ENCODE measurements around the gene GSK3A. TPM values are rescaled to one million over a fixed set of nuclear protein-coding genes. Genes with fewer than 3 reads are reported as not detected.

The GSK3A gene
- total and polyA plus RNA-seq, 9 of the 15 experiments (the other 6 are each of a cell fraction or from before 2014, with no cell fraction given) = 0.62 to 90.7 (median 33.3) TPM

GRCh38 chr19:42217520-42218437, 24.6 kb downstream of the GSK3A start, which contains the start of gene DEDD2 (continued):
- no peak for TF ChIP-seq HNRNPLL (IDR thresholded peaks at IDR 0.05; ENCODE audit: low read depth, low read length, poor library complexity, severe bottlenecking)
- no peak for TF ChIP-seq HNRNPL (IDR thresholded peaks at IDR 0.05; ENCODE audit: low read depth, low read length)
- TF ChIP-seq ESRRA (IDR thresholded peaks at IDR 0.05; ENCODE audit: borderline replicate concordance, low read depth) = no peak; the same call in 1 of the 2 replicates
- TF ChIP-seq ZNF830 (CRISPR knock-in tag; IDR thresholded peaks at IDR 0.05) = no peak
- no peak for TF ChIP-seq ZNF696 (CRISPR knock-in tag; conservative IDR thresholded peaks at IDR 0.05)
- TF ChIP-seq SRF (CRISPR knock-in tag; IDR thresholded peaks at IDR 0.05) = no peak
- TF ChIP-seq RFX5 (IDR thresholded peaks at IDR 0.05; ENCODE audit: low read depth, low read length) = no peak
- TF ChIP-seq ZNF347 (CRISPR knock-in tag; IDR thresholded peaks at IDR 0.05; ENCODE audit: low read depth) = no peak
- TF ChIP-seq CEBPB (tag; IDR thresholded peaks at IDR 0.05) = no peak
- no peak for TF ChIP-seq MIER1 (IDR thresholded peaks at IDR 0.05; ENCODE audit: low read depth)
- peak; percentile 61 for TF ChIP-seq ETV1 (tag; conservative IDR thresholded peaks at IDR 0.05; ENCODE audit: low read depth)
- TF ChIP-seq GABPB2 (CRISPR knock-in tag; conservative IDR thresholded peaks at IDR 0.05) = no peak
- no peak for TF ChIP-seq KLF10 (CRISPR knock-in tag; IDR thresholded peaks at IDR 0.05)
- TF ChIP-seq RAD21 (CRISPR knock-in tag; conservative IDR thresholded peaks at IDR 0.05 in 1 of 2, IDR thresholded peaks at IDR 0.05 in 1 of 2) = no peak
- peak; percentile 17; the same call in 1 of the 2 replicates for TF ChIP-seq RB1 (IDR thresholded peaks at IDR 0.05; ENCODE audit: low read depth)
- no peak for TF ChIP-seq RBM14 (IDR thresholded peaks at IDR 0.05; ENCODE audit: borderline replicate concordance, insufficient read depth, low read depth, low read length)
- TF ChIP-seq KDM5B (IDR thresholded peaks at IDR 0.05; ENCODE audit: insufficient replicate concordance, low read depth, low read length) = peak; percentile 84
- no peak for TF ChIP-seq NFIX (CRISPR knock-in tag; IDR thresholded peaks at IDR 0.05; ENCODE audit: low read depth)
- TF ChIP-seq PKNOX1 (IDR thresholded peaks at IDR 0.05) = no peak; the same call in 1 of the 2 replicates
- no peak for TF ChIP-seq ZNF695 (CRISPR knock-in tag; IDR thresholded peaks at IDR 0.05)
- TF ChIP-seq ZBTB17 (CRISPR knock-in tag; IDR thresholded peaks at IDR 0.05) = no peak
- TF ChIP-seq SIX5 (IDR thresholded peaks at IDR 0.05; ENCODE audit: borderline replicate concordance in 1 of 2, insufficient read depth in 1 of 2, low read depth in 1 of 2, low read length in 2 of 2) = no peak
- no peak for TF ChIP-seq ZZZ3 (IDR thresholded peaks at IDR 0.05)
- TF ChIP-seq SOX6 (IDR thresholded peaks at IDR 0.05) = no peak
- no peak for TF ChIP-seq HOMEZ (CRISPR knock-in tag; IDR thresholded peaks at IDR 0.05)
- no peak for TF ChIP-seq ARNT (IDR thresholded peaks at IDR 0.05)
